Astrocyte of the cerebellum (primary cell): ENCODE data around the gene KCP.

ENCODE experiments used
- DNase-seq: peaks from one replicate; pipeline ENCODE4 v3.0.0-alpha.2; 2011; ENCODE audit warnings: low read depth
- H3K4me3 ChIP-seq: 2 replicates; pipeline ENCODE4 v1.5.1; 2011; ENCODE audit warnings: mild to moderate bottlenecking, low read depth, low read length, moderate library complexity
- CTCF ChIP-seq: IDR thresholded peaks from 2 replicates; pipeline ENCODE4 v1.5.1; 2012; ENCODE audit warnings: low read length, low read depth, moderate library complexity, mild to moderate bottlenecking; ENCODE audit errors: missing control alignments
- in situ Hi-C: cut with HindIII; loops from 2 replicates; pipeline ENCODE4 v1.10.0; 2017; ENCODE audit warnings: low sequenced_read_pairs

KCP gene

GRCh38 chr7:128948976-128949760, 38.7 kb upstream of the KCP start:
- no peak for DNase-seq
- no peak for TF ChIP-seq CTCF
- no peak overlapping the region for H3K4me3 ChIP-seq
- in situ Hi-C loops = no loop called here

- DNase-seq = no peak
- no peak overlapping the region for H3K4me3 ChIP-seq
- in situ Hi-C loops = no loop called here
- TF ChIP-seq CTCF = no peak
These were observed 37.9 kb upstream of the KCP start for GRCh38 chr7:128948312-128948973.

GRCh38 chr7:128947854-128948253, 37.3 kb upstream of the KCP start:
- TF ChIP-seq CTCF = no peak
- DNase-seq = no peak
- in situ Hi-C loops = no loop called here
- H3K4me3 ChIP-seq = no peak overlapping the region

GRCh38 chr7:128946936-128947830, 36.7 kb upstream of the KCP start:
- no peak overlapping the region for H3K4me3 ChIP-seq
- DNase-seq = no peak
- TF ChIP-seq CTCF = peak; percentile 6
- in situ Hi-C loops = no loop called here

GRCh38 chr7:128945668-128946366, 35.3 kb upstream of the KCP start:
- in situ Hi-C loops = no loop called here
- H3K4me3 ChIP-seq = no peak overlapping the region
- no peak for DNase-seq
- TF ChIP-seq CTCF = no peak
